ENCODE data around the gene FAM53C.

- TF ChIP-seq CTCF (IDR thresholded peaks at IDR 0.05 in 2 of 3, conservative IDR thresholded peaks at IDR 0.05 in 1 of 3; ENCODE audit: control insufficient read depth in 2 of 3, extremely low read depth in 1 of 3, insufficient read depth in 1 of 3, low read depth in 3 of 3, low read length in 3 of 3) (no peak), ASH2L (IDR thresholded peaks at IDR 0.05; ENCODE audit: borderline replicate concordance, low read depth) (no peak), CEBPB (IDR thresholded peaks at IDR 0.05; ENCODE audit: borderline replicate concordance in 1 of 2, low read depth in 2 of 2, low read length in 2 of 2) (no peak), ZSCAN29 (IDR thresholded peaks at IDR 0.05) (no peak), ZNF384 (IDR thresholded peaks at IDR 0.05; ENCODE audit: borderline replicate concordance, low read depth, low read length) (no peak), NR2F1 (conservative IDR thresholded peaks at IDR 0.05) (no peak)
Measured at GRCh38 chr5:138382347-138382746, 44.3 kb downstream of the FAM53C start.

Data from GM12878 (cell line).